Measurements from ENCODE around the gene LCN10. TPM values are rescaled to one million over a fixed set of nuclear protein-coding genes. Genes with fewer than 3 reads are reported as not detected.

The LCN10 gene
- total and polyA plus RNA-seq, 7 donors = 1.2 to 9.2 (median 2.1) TPM

DNA sequence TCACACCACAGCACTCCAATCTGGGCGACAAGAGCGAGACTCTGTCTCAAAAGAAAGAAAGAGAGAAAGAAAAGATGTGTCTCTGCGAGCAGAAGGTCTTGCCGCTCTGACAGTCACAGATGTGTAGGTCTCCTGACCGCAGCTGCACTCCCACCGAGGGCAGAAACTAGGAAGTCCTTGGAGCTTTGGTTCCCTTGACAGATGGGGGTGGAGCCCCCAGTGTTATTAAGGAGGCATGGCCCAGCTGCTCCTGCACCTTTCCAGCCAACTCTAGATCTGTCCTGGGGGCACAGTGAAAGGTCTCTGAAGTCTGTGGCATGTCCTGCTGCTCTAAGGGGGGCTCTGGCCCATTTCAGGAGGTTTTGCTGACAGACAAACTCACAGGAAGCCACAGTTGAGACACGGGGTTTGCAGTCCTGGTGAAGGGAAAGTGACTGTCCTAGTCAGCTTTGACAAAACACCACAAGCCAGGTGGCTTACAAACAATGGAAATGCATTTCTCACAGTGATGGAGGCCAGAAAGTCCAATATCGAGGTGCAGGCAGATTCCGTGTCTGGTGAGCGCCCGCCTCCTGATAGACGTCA lies 39.4 kb downstream of the LCN10 start:
- intact Hi-C loops (cut with DNase I) = no loop called here
- no peak for DNase-seq
- Histone ChIP-seq H3K4me1 (peaks cover 0 to 17% (median 15%) of the 10 kb centered on the region in 4 donors), H3K27ac (no peak overlapping the region), H3K36me3 (no peaks in the 10 kb centered on the region), H3K27me3 (no peaks in the 10 kb centered on the region), H3K4me3 (no peak overlapping the region), H3K9me3 (no peaks in the 10 kb centered on the region)
- TF ChIP-seq EP300 (IDR thresholded peaks at IDR 0.05) (no peak), POLR2A (IDR thresholded peaks at IDR 0.05) (no peak), CTCF (IDR thresholded peaks at IDR 0.05) (no peak), POLR2AphosphoS5 (IDR thresholded peaks at IDR 0.05) (no peak)
- 65 to 89% methylated on average over 12 of the region's 12 CpGs for WGBS, 2 donors

- H3K36me3 ChIP-seq = no peaks in the 10 kb centered on the region
- no peaks in the 10 kb centered on the region for H3K9me3 ChIP-seq
- TF ChIP-seq CTCF (IDR thresholded peaks at IDR 0.05) (no peak), POLR2A (IDR thresholded peaks at IDR 0.05) (no peak), EP300 (IDR thresholded peaks at IDR 0.05) (no peak), POLR2AphosphoS5 (IDR thresholded peaks at IDR 0.05) (no peak)
- no peak overlapping the region for H3K27ac ChIP-seq
- H3K4me1 ChIP-seq = peaks cover 0 to 17% (median 15%) of the 10 kb centered on the region in 4 donors
- no peak for DNase-seq
- H3K4me3 ChIP-seq = no peak overlapping the region
- WGBS, 2 donors = 43 to 63% methylated on average over 10 of the region's 10 CpGs
- intact Hi-C loops (cut with DNase I) = no loop called here
- H3K27me3 ChIP-seq = no peaks in the 10 kb centered on the region
These were observed 41.1 kb downstream of the LCN10 start for GRCh38 chr9:136701668-136702053.

DNA sequence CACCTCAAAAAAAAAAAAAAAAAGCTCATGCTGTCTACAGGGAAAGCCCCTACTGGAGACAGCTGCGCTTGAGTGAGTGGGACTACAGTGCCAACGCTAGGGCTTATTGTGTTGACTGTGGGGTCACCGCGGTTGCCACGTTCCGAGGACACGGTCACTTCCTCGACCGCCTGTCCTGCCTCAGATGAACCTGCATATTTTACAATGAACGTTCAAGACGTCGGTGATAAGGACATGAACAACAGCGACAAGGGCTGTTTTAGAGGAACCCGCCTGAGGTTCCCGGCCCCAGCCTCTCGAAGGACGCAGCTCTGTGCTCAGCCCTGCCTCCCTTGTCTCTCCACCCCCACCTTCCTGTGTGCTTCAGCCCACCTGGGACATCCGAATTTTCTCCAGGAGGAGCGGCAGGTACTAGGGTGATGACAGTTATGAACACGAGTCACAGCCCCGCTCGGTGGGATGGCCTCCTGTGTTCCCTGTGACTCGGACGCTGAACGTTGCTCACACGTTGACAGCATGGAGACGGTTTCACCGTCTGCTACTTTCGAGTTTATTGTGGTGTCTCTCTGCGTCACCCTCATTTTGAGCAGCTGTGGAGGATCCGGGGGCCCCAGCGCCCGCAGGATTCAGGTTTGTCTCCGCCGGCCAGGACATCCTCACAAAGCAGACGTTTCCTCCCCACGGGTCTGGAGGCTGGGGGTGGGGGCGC lies 41.6 kb downstream of the LCN10 start:
- Histone ChIP-seq H3K27me3 (no peaks in the 10 kb centered on the region), H3K4me1 (peaks cover 0 to 21% (median 15%) of the 10 kb centered on the region in 4 donors), H3K27ac (no peak overlapping the region), H3K9me3 (no peaks in the 10 kb centered on the region), H3K4me3 (no peak overlapping the region), H3K36me3 (no peaks in the 10 kb centered on the region)
- WGBS, 2 donors = 14 to 18% methylated on average over 38 of the region's 38 CpGs
- TF ChIP-seq EP300 (IDR thresholded peaks at IDR 0.05) (no peak), CTCF (IDR thresholded peaks at IDR 0.05) (no peak), POLR2AphosphoS5 (IDR thresholded peaks at IDR 0.05) (no peak), POLR2A (IDR thresholded peaks at IDR 0.05) (no peak)
- intact Hi-C loops (cut with DNase I) = no loop called here
- no peak for DNase-seq

- H3K9me3 ChIP-seq = no peaks in the 10 kb centered on the region
- no peaks in the 10 kb centered on the region for H3K36me3 ChIP-seq
- no peak for DNase-seq
- H3K4me1 ChIP-seq = peaks cover 0 to 26% (median 18%) of the 10 kb centered on the region in 4 donors
- H3K27ac ChIP-seq = peak overlapping the region in 1 of 4 donors; percentile 39
- intact Hi-C loops (cut with DNase I) = no loop called here
- H3K27me3 ChIP-seq = no peaks in the 10 kb centered on the region
- H3K4me3 ChIP-seq = no peak overlapping the region
- TF ChIP-seq CTCF (IDR thresholded peaks at IDR 0.05) (no peak), EP300 (IDR thresholded peaks at IDR 0.05) (peak in 3 of 4 donors; percentile 33 to 71 (median 49)), POLR2A (IDR thresholded peaks at IDR 0.05) (no peak), POLR2AphosphoS5 (IDR thresholded peaks at IDR 0.05) (peak; percentile 71 to 93 (median 86))
- WGBS, 2 donors = 72 to 83% methylated on average over 13 of the region's 13 CpGs
These were observed 42.4 kb downstream of the LCN10 start for GRCh38 chr9:136700304-136700703.
